ENCODE data around the gene CMKLR1. TPM values are rescaled to one million over a fixed set of nuclear protein-coding genes. Genes with fewer than 3 reads are reported as not detected.

CMKLR1 gene
- total and polyA plus RNA-seq, 9 of the 15 experiments (the other 6 are each of a cell fraction or from before 2014, with no cell fraction given) = 0.11 to 1.4 (median 0.20) TPM

- no peaks in the 10 kb centered on the region for H3K9me3 ChIP-seq (replicated peaks; ENCODE audit: control insufficient read depth, insufficient read depth, low read depth, low read length)
- H3K36me3 ChIP-seq (ENCODE audit: control insufficient read depth, insufficient read depth, low read length) = no peaks in the 10 kb centered on the region
- no peak overlapping the region for H2AFZ ChIP-seq (ENCODE audit: low read depth, low read length)
- ATAC-seq (no peak), FAIRE-seq (no peak), DNase-seq (ENCODE audit: extremely low read depth in 1 of 4, low spot score in 3 of 4) (no peak)
- H3K27ac ChIP-seq (ENCODE audit: extremely low read depth, low read depth, low read length) = no peak overlapping the region
- no peak overlapping the region for H3K4me2 ChIP-seq (ENCODE audit: insufficient read depth, low read length)
- H3K4me1 ChIP-seq (replicated peaks in 1 of 2; ENCODE audit: control insufficient read depth in 2 of 2, insufficient read depth in 2 of 2, low read length in 2 of 2) = no peaks in the 10 kb centered on the region; a peak in 1 of 5 replicates
- H4K20me1 ChIP-seq (replicated peaks; ENCODE audit: control insufficient read depth, insufficient read depth, low read length) = no peaks in the 10 kb centered on the region
- TF ChIP-seq RFX5 (IDR thresholded peaks at IDR 0.05; ENCODE audit: low read depth, low read length) (no peak), HNRNPUL1 (IDR thresholded peaks at IDR 0.05; ENCODE audit: low read length) (no peak), SMARCA4 (IDR thresholded peaks at IDR 0.05) (no peak), ZNF76 (CRISPR knock-in tag; IDR thresholded peaks at IDR 0.05; ENCODE audit: borderline replicate concordance) (no peak), MTA3 (IDR thresholded peaks at IDR 0.05; ENCODE audit: borderline replicate concordance) (no peak), MLX (CRISPR knock-in tag; conservative IDR thresholded peaks at IDR 0.05) (no peak), ZNF77 (CRISPR knock-in tag; IDR thresholded peaks at IDR 0.05) (no peak), TCF3 (CRISPR knock-in tag; IDR thresholded peaks at IDR 0.05) (no peak), STAT5B (CRISPR knock-in tag; IDR thresholded peaks at IDR 0.05) (no peak)
- POLR2A ChIA-PET = no interaction called here
- CTCF ChIA-PET (ENCODE audit: low intra/inter-chr PET ratio) = no interaction called here
- no peak overlapping the region for H3K9ac ChIP-seq (ENCODE audit: insufficient read depth in 1 of 2, low read depth in 2 of 2, low read length in 2 of 2)
- H3K4me3 ChIP-seq = no peak overlapping the region
- 14% methylated on average over 3 of the region's 3 CpGs for WGBS (ENCODE audit: insufficient coverage, low coverage, missing lambda C conversion rate)
- BruUV-seq (replicated peaks) = no TSS peak
- in situ Hi-C loops (cut with MboI) (no loop called here), intact Hi-C loops (cut with micrococcal nuclease) (no loop called here)
- no peaks in the 10 kb centered on the region for H3K27me3 ChIP-seq (ENCODE audit: control insufficient read depth in 2 of 2, insufficient read depth in 2 of 2, low read length in 2 of 2)
- H3K79me2 ChIP-seq (ENCODE audit: control insufficient read depth, insufficient read depth, low read length) = no peaks in the 10 kb centered on the region
- H3K9me1 ChIP-seq (ENCODE audit: control insufficient read depth, insufficient read depth, low read length) = no peaks in the 10 kb centered on the region
Observed at GRCh38 chr12:108350511-108350910, 11.4 kb upstream of the CMKLR1 start.

All from K562 (cell line).